NCI-H128 (cell line): ENCODE data around the gene CENPP.

Source experiments
- DNase-seq: peaks from one replicate; lab custom pipeline; 2025; ENCODE audit not compliant: unreplicated experiment; lab: John Stamatoyannopoulos, UW

The CENPP gene

GRCh38 chr9:92312887-92313623 is 12.7 kb upstream of the CENPP start:
- DNase-seq: no peak

GRCh38 chr9:92313624-92314012 is 12.1 kb upstream of the CENPP start:
- DNase-seq: no peak

GRCh38 chr9:92315456-92315855 is 10.3 kb upstream of the CENPP start:
- DNase-seq: no peak

GRCh38 chr9:92324431-92324830 is 1.3 kb upstream of the CENPP start:
- no peak for DNase-seq

- no peak for DNase-seq
Measured at GRCh38 chr9:92324889-92325268, 874 bp upstream of the CENPP start.

- no peak for DNase-seq
Measured at GRCh38 chr9:92325991-92326500, 293 bp downstream of the CENPP start.

- no peak for DNase-seq
Measured at GRCh38 chr9:92327283-92327850, 1.6 kb downstream of the CENPP start.

- no peak for DNase-seq
Measured at GRCh38 chr9:92328225-92328624, 2.5 kb downstream of the CENPP start.

GRCh38 chr9:92332577-92333281 is 7.0 kb downstream of the CENPP start:
- DNase-seq: no peak

GRCh38 chr9:92333282-92333634 is 7.5 kb downstream of the CENPP start:
- no peak for DNase-seq

- DNase-seq: no peak
Measured at GRCh38 chr9:92341578-92341977, 15.8 kb downstream of the CENPP start.

GRCh38 chr9:92342825-92343488 is 17.2 kb downstream of the CENPP start:
- DNase-seq: no peak

GRCh38 chr9:92345582-92345981 is 19.8 kb downstream of the CENPP start:
- DNase-seq: no peak

- DNase-seq: no peak
Measured at GRCh38 chr9:92349771-92350739, 24.3 kb downstream of the CENPP start.

- no peak for DNase-seq
Measured at GRCh38 chr9:92350740-92351133, 25.0 kb downstream of the CENPP start.

GRCh38 chr9:92353051-92353450 is 27.3 kb downstream of the CENPP start:
- DNase-seq: no peak

- DNase-seq: no peak
Measured at GRCh38 chr9:92359394-92359995, 33.7 kb downstream of the CENPP start.

- DNase-seq: no peak
Measured at GRCh38 chr9:92360083-92360482, 34.3 kb downstream of the CENPP start.

GRCh38 chr9:92369075-92369474 is 43.3 kb downstream of the CENPP start:
- DNase-seq: no peak

GRCh38 chr9:92373167-92373566 is 47.4 kb downstream of the CENPP start:
- no peak for DNase-seq
